HepG2 (cell line): Measurements from ENCODE around the gene SNAI3. TPM values are rescaled to one million over a fixed set of nuclear protein-coding genes. Genes with fewer than 3 reads are reported as not detected.

Experiments
- ARNTL ChIP-seq: sonication (generic); formaldehyde crosslinking; IDR thresholded peaks from 2 replicates; pipeline ENCODE4 v1.4.0; 2020; ENCODE audit warnings: mild to moderate bottlenecking, missing genetic modification reagents
- ATF7 ChIP-seq, 2 experiments: fragments of 450-650 bp in 1 of 2; sonication (generic) in 1 of 2; formaldehyde crosslinking in 1 of 2; IDR thresholded peaks; 2 replicates each; pipeline versions ENCODE4 v1.4.0 to v1.6.1; 2016 to 2020; ENCODE audit warnings: antibody characterized with exemption in 1 of 2, mild to moderate bottlenecking in 1 of 2, missing genetic modification reagents in 1 of 2
- CBX5 ChIP-seq: sonication (generic); formaldehyde crosslinking; IDR thresholded peaks from 2 replicates; pipeline ENCODE4 v1.4.0; 2020; ENCODE audit warnings: missing genetic modification reagents, borderline replicate concordance
- DNMT1 ChIP-seq: sonication (generic); formaldehyde crosslinking; IDR thresholded peaks from 2 replicates; pipeline ENCODE4 v1.5.1; 2020; ENCODE audit warnings: mild to moderate bottlenecking, missing genetic modification reagents
- KAT7 ChIP-seq: IDR thresholded peaks from 2 replicates; pipeline ENCODE4 v1.6.1; 2018; ENCODE audit warnings: borderline replicate concordance, missing compliant biosample characterization
- SOX5 ChIP-seq: IDR thresholded peaks from 2 replicates; pipeline ENCODE4 v1.6.1; 2016; ENCODE audit warnings: borderline replicate concordance
- YEATS4 ChIP-seq: sonication (generic); formaldehyde crosslinking; IDR thresholded peaks from 2 replicates; pipeline ENCODE4 v1.4.0; 2020; ENCODE audit warnings: missing genetic modification reagents, borderline replicate concordance
- ZBTB8A ChIP-seq: sonication (generic); formaldehyde crosslinking; IDR thresholded peaks from 2 replicates; pipeline ENCODE4 v1.4.0; 2020; ENCODE audit warnings: mild to moderate bottlenecking, low read depth, missing genetic modification reagents, borderline replicate concordance
- ZNF12 ChIP-seq: sonication (generic); formaldehyde crosslinking; IDR thresholded peaks from 2 replicates; pipeline ENCODE4 v1.5.0; 2020; ENCODE audit warnings: missing genetic modification reagents
- ZNF230 ChIP-seq: sonication (generic); formaldehyde crosslinking; IDR thresholded peaks from 2 replicates; pipeline ENCODE4 v1.4.0; 2020; ENCODE audit warnings: mild to moderate bottlenecking, missing genetic modification reagents
- ZNF552 ChIP-seq: sonication (generic); formaldehyde crosslinking; IDR thresholded peaks from 2 replicates; pipeline ENCODE4 v1.9.0; 2022; ENCODE audit warnings: missing genetic modification reagents, mild to moderate bottlenecking, borderline replicate concordance
- ZNF670 ChIP-seq: sonication (generic); formaldehyde crosslinking; IDR thresholded peaks from 2 replicates; pipeline ENCODE4 v1.8.0; 2022; ENCODE audit warnings: mild to moderate bottlenecking, missing genetic modification reagents, borderline replicate concordance
- ZNF724P ChIP-seq: sonication (generic); formaldehyde crosslinking; IDR thresholded peaks from 2 replicates; pipeline ENCODE4 v1.8.0; 2022; ENCODE audit warnings: missing genetic modification reagents, borderline replicate concordance
- polyA plus RNA-seq, 8 experiments: library from polyadenylated mRNA; depleted of rRNA in 3 of 8; stranded (reverse) in 7 of 8; unstranded in 1 of 8; fragments of >200 nt; fragmentation: Illumina TruSeq in 4 of 8; extraction: Trizol in 4 of 8; gene quantifications; 2 replicates each; pipeline versions ENCODE4 v1.2.1 to v1.2.3, GENCODE V29; 2011 to 2016; ENCODE audit warnings: low read depth in 4 of 8, missing spikeins in 1 of 8, mixed read lengths in 1 of 8; ENCODE audit not compliant: insufficient read depth in 1 of 8
- total RNA-seq, 5 experiments: library from RNA; depleted of rRNA; stranded (reverse); fragments of >200 nt; fragmentation: Illumina TruSeq; extraction: Trizol; gene quantifications; 2 replicates each; pipeline ENCODE4 v1.2.3, GENCODE V29; 2016; ENCODE audit warnings: low read depth in 1 of 5
- TF ChIP-seq, protein P1 (sequence below): sonication (generic); formaldehyde crosslinking; IDR thresholded peaks from 2 replicates; pipeline ENCODE4 v1.5.1; 2020; ENCODE audit warnings: mild to moderate bottlenecking, missing genetic modification reagents, moderate library complexity
- TF ChIP-seq, protein P2 (sequence below): sonication (generic); formaldehyde crosslinking; IDR thresholded peaks from 2 replicates; pipeline ENCODE4 v1.4.0; 2020; ENCODE audit warnings: missing genetic modification reagents
- TF ChIP-seq, protein P3 (sequence below): sonication (generic); formaldehyde crosslinking; IDR thresholded peaks from 2 replicates; pipeline ENCODE4 v1.4.0; 2020; ENCODE audit warnings: missing genetic modification reagents
- TF ChIP-seq, protein P4 (sequence below), 2 experiments: sonication (generic) in 1 of 2; formaldehyde crosslinking in 1 of 2; IDR thresholded peaks; 2 replicates each; pipeline versions ENCODE4 v1.4.0 to v1.6.1; 2018 to 2020; ENCODE audit warnings: missing genetic modification reagents in 2 of 2, borderline replicate concordance in 1 of 2, low read depth in 1 of 2, mild to moderate bottlenecking in 1 of 2, missing biosample characterization in 1 of 2

Gene SNAI3
- total and polyA plus RNA-seq, 2 of the 13 experiments (the other 11 are each of a cell fraction or from before 2014, with no cell fraction given) = 0.09 to 0.18 TPM

DNA sequence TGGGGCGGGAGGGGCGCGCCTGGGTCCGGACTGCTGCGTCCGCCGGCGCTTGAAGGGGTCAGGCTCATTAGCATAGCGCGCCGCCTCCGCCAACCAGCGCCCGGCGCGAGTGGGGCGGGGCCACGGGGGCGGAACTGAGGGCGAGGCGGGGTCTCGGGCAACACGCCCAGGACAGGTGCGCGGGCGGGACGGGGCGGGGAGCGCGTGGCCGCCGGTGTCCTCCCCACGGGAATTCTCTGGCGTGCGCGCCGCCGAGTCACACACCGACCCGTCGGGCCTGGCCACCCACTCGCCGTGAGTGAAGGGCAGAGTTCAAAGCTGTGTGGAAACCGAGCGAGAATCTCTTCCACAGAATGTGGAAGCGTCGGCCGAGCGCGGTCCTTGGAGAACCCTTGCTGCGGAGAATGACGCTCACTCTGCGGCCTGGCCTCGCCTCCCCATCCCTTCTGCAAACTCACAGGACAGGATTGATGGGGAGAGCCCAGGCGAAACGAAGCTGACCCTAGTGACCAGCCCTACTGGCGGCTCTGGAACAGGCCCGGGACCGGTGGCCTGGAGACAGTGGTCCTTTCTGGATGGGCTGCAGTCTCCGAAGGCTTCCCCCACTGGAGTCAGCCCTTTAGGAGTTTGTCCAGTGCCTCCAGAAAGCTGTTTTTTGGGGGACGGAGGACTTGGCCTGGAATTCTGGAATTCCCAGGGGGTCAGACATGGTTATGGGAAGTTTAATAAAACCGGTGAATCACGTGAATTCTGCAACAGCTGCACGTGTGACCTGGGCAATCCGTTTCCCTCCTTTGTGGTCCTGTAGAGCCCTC lies at the start of gene SNAI3 (continued):
- TF ChIP-seq, protein P1, sequence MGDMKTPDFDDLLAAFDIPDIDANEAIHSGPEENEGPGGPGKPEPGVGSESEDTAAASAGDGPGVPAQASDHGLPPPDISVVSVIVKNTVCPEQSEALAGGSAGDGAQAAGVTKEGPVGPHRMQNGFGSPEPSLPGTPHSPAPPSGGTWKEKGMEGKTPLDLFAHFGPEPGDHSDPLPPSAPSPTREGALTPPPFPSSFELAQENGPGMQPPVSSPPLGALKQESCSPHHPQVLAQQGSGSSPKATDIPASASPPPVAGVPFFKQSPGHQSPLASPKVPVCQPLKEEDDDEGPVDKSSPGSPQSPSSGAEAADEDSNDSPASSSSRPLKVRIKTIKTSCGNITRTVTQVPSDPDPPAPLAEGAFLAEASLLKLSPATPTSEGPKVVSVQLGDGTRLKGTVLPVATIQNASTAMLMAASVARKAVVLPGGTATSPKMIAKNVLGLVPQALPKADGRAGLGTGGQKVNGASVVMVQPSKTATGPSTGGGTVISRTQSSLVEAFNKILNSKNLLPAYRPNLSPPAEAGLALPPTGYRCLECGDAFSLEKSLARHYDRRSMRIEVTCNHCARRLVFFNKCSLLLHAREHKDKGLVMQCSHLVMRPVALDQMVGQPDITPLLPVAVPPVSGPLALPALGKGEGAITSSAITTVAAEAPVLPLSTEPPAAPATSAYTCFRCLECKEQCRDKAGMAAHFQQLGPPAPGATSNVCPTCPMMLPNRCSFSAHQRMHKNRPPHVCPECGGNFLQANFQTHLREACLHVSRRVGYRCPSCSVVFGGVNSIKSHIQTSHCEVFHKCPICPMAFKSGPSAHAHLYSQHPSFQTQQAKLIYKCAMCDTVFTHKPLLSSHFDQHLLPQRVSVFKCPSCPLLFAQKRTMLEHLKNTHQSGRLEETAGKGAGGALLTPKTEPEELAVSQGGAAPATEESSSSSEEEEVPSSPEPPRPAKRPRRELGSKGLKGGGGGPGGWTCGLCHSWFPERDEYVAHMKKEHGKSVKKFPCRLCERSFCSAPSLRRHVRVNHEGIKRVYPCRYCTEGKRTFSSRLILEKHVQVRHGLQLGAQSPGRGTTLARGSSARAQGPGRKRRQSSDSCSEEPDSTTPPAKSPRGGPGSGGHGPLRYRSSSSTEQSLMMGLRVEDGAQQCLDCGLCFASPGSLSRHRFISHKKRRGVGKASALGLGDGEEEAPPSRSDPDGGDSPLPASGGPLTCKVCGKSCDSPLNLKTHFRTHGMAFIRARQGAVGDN = peak; percentile 93
- peak; percentile 71 for TF ChIP-seq ZNF230
- peak; percentile 89 for TF ChIP-seq ZNF670 (CRISPR knock-in tag)
- TF ChIP-seq, protein P2, sequence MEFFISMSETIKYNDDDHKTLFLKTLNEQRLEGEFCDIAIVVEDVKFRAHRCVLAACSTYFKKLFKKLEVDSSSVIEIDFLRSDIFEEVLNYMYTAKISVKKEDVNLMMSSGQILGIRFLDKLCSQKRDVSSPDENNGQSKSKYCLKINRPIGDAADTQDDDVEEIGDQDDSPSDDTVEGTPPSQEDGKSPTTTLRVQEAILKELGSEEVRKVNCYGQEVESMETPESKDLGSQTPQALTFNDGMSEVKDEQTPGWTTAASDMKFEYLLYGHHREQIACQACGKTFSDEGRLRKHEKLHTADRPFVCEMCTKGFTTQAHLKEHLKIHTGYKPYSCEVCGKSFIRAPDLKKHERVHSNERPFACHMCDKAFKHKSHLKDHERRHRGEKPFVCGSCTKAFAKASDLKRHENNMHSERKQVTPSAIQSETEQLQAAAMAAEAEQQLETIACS = peak; percentile 82
- no peak; the same call in 1 of the 2 replicates for TF ChIP-seq CBX5 (CRISPR knock-in tag)
- TF ChIP-seq SOX5 (CRISPR knock-in tag) = 0 out of 2 replicates have a peak, but pooled peaks have one; percentile 4
- TF ChIP-seq, protein P3, sequence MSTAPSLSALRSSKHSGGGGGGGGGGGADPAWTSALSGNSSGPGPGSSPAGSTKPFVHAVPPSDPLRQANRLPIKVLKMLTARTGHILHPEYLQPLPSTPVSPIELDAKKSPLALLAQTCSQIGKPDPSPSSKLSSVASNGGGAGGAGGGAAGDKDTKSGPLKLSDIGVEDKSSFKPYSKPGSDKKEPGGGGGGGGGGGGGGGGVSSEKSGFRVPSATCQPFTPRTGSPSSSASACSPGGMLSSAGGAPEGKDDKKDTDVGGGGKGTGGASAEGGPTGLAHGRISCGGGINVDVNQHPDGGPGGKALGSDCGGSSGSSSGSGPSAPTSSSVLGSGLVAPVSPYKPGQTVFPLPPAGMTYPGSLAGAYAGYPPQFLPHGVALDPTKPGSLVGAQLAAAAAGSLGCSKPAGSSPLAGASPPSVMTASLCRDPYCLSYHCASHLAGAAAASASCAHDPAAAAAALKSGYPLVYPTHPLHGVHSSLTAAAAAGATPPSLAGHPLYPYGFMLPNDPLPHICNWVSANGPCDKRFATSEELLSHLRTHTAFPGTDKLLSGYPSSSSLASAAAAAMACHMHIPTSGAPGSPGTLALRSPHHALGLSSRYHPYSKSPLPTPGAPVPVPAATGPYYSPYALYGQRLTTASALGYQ (CRISPR knock-in tag) = peak; percentile 37; the same call in 1 of the 2 replicates
- TF ChIP-seq ZNF724P (CRISPR knock-in tag) = peak; percentile 74
- TF ChIP-seq, protein P4, sequence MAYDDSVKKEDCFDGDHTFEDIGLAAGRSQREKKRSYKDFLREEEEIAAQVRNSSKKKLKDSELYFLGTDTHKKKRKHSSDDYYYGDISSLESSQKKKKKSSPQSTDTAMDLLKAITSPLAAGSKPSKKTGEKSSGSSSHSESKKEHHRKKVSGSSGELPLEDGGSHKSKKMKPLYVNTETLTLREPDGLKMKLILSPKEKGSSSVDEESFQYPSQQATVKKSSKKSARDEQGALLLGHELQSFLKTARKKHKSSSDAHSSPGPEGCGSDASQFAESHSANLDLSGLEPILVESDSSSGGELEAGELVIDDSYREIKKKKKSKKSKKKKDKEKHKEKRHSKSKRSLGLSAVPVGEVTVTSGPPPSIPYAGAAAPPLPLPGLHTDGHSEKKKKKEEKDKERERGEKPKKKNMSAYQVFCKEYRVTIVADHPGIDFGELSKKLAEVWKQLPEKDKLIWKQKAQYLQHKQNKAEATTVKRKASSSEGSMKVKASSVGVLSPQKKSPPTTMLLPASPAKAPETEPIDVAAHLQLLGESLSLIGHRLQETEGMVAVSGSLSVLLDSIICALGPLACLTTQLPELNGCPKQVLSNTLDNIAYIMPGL (CRISPR knock-in tag; IDR thresholded peaks at IDR 0.05; ENCODE audit: borderline replicate concordance in 1 of 2, low read depth in 1 of 2) = peak; percentile 36 to 42; a peak in 2 of 4 replicates
- peak; percentile 56; the same call in 1 of the 2 replicates for TF ChIP-seq YEATS4
- TF ChIP-seq ZNF12 (CRISPR knock-in tag) = 0 out of 2 replicates have a peak, but pooled peaks have one; percentile 37
- peak; percentile 80 for TF ChIP-seq ZNF552 (CRISPR knock-in tag)
- TF ChIP-seq ARNTL = peak; percentile 14; the same call in 1 of the 2 replicates
- no peak for TF ChIP-seq KAT7 (CRISPR knock-in tag)
- 0 out of 2 replicates have a peak, but pooled peaks have one; percentile 18 for TF ChIP-seq DNMT1 (CRISPR knock-in tag)
- TF ChIP-seq ZBTB8A (CRISPR knock-in tag) = peak; percentile 86; the same call in 1 of the 2 replicates
- no peak for TF ChIP-seq ATF7 (IDR thresholded peaks at IDR 0.05)
- peak; percentile 73; the same call in 1 of the 2 replicates for TF ChIP-seq ATF7 (CRISPR knock-in tag; IDR thresholded peaks at IDR 0.05)
